ENCODE measurements around the gene RAB10. TPM values are rescaled to one million over a fixed set of nuclear protein-coding genes. Genes with fewer than 3 reads are reported as not detected.
"Not testable (repeated sequence)": the region's sequence is repeated elsewhere in the genome, so short reads cannot be mapped to it uniquely, and the experiment has no call there.

Gene RAB10
- polyA plus RNA-seq, 3 donors: 172 to 177 (median 175) TPM

DNA sequence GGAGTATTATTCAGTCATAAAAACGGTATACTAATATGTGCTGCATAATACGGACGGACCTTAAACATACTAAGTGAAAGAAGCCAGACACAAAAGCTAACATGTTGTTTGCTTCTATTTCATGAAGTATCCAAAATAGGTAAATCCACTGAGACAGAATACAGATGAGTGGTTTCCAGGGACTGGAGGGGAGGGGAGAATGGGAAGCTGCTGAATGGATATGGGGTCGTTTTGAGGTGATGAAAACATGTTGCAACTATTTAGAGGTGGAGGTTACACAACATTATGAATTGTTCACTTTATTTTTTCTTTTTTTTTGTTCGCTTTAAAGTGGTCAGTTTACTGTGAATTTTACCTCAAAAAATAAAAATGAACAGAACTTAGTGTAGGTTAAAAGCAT, 52.9 kb downstream of the RAB10 start:
- no peak for DNase-seq (ENCODE audit: low read depth in 3 of 3, low spot score in 2 of 3)

DNA sequence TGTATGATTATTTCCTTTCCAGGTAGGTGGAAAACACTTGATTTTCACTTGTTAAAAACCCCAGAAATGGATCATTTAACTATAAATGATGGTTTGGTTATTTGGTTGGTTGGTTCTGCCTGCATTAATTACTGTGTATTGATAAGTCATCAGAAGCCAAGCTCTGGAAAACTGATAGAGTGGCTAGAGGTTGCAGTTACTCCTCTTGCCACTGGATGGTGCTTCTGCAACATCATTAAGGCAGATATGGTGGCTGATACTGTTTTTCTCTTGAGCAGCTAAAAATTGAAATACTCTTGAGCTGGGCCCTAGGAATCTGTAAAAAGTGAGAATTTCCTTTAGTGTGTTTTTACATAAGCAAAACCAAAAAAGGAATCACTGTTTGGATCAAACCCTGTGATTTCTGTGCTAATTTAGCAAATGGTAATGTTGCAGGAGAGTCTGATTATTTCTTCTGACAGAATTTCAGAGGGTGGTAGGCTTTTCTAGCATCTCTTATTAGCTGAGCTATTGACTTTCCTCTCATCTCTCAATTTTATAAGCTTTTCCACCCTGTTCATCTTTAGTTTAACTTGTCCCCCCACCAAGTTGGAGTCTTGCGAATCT, 54.3 kb downstream of the RAB10 start:
- no peak for DNase-seq (ENCODE audit: low read depth in 3 of 3, low spot score in 2 of 3)

DNA sequence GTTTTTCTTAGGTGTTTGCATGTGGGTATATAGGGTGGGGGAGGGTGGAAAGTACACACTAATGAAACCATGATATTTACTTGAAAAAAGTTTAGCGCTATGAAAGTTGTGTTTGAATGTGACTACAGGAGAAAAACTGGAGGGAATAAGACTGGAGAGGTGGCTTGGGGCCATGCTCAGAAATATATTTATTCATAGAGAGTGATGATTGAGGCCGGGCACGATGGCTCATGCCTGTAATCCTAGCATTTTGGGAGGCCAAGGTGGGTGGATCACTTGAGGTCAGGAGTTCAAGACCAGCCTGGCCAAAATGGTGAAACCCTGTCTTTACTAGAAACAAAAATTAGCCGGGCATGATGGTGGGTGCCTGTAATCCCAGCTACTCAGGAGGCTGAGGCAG, 55.0 kb downstream of the RAB10 start:
- not testable (repeated sequence) for DNase-seq (ENCODE audit: low read depth in 3 of 3, low spot score in 2 of 3)

DNA sequence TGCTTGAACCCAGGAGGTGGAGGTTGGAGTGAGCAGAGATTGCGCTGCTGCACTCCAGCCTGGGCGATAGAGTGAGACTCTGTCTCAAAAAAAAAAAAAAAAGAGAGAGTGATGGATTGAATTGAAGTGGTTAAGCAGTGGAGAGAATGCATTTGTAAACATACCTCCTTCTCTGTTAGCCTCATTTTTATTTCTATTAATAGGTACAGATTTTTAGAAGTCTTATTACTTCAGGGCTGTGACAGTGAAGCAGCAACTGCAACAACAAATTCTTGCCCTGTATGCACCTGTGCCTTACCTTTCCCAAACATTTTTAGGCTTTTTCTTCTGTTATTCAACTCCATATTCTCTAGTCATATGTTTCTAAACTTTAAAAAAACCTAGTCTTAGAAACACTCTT, 55.5 kb downstream of the RAB10 start:
- DNase-seq (ENCODE audit: low read depth in 3 of 3, low spot score in 2 of 3): no peak

DNA sequence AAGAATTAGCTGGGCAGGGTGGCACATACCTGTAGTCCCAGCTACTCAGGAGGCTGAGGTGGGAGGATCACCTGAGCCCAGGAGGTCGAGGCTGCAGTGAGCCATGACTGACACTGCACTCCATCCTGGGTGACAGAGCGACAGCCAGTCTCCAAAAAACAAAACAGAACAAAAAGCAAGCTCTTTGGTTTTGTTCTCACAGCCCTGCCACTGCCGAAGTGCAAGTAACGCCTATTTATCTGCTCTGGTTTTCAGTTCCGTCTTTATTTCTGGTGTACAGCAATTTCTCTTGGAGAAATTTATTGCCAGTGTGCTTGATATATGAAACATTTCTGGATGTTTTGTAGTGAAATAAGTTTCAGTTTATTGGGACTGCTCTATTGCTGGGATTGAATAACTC, 61.9 kb downstream of the RAB10 start:
- no peak for DNase-seq (ENCODE audit: low read depth in 3 of 3, low spot score in 2 of 3)

DNA sequence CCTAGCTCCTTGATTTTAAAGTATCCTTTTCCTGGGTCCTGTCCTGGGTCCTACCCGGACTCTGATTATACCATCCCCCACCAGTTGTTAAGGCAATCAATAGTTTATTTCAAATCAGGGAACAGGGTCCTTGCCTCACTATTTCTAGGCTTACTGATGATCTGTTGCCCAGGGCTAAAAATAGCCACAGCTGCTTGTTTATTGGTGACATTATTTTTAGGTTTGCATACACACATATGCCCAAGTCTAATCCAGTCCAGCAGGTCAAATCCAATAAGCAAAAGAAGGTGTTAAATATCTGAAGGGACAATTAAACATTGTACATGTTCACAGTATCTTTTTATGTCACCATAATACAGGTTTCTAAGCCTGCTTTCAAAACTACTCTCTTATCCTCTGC, 66.0 kb downstream of the RAB10 start:
- DNase-seq (ENCODE audit: low read depth in 3 of 3, low spot score in 2 of 3): no peak

DNA sequence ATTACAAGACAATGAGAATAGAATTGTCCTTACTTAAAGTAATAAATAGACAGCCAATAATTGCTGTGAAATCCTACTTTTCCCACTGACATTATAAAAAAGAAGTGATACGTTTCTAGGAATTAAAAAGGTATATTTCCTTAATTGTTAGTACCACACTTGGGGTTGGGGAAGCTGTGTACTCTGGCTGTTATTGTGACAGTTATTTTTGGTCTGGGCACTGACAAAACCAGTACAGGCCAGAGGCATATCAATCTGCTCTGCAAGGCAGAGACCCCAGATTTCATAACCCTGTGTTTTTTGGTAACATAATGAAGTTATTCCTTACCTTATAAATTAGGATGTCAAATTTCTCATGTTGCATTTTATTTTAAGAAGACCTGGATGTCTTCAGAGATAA, 66.5 kb downstream of the RAB10 start:
- no peak for DNase-seq (ENCODE audit: low read depth in 3 of 3, low spot score in 2 of 3)

DNA sequence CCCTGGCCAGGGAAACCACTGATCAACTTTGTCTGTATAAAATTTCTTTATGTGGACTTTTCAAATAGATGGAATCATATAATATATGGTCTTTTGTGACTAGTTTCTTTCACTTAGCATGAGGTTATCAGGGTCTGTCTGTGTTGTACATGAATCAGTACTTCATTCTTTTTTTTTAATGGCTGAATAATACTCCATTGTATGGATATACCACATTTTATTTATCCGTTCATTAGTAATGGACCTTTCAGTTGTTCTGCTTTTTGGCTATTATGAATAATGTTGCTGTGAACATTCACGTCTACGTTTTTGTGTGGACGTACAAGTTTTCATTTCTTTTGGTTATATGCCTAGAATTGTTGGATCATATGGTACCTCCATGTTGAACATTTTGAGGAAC, 69.9 kb downstream of the RAB10 start:
- DNase-seq (ENCODE audit: low read depth in 3 of 3, low spot score in 2 of 3): no peak

DNA sequence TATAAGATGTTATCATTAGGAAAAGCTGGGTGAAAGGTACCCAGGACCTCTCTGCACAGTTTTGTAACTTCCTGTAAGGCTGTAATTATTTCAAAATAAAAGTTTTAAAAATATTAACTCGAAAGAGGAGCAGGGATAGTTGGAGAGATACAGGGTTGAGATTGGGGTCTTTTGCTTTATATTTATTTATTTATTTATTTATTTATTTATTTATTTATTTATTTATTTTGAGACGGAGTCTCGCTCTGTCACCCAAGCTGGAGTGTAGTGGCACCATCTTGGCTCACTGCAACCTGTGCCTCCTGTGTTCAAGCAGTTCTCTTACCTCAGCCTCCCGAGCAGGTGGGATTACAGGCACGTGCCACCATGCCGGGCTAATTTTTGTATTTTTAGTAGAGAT, 74.8 kb downstream of the RAB10 start:
- not testable (repeated sequence) for DNase-seq (ENCODE audit: low read depth in 3 of 3, low spot score in 2 of 3)

DNA sequence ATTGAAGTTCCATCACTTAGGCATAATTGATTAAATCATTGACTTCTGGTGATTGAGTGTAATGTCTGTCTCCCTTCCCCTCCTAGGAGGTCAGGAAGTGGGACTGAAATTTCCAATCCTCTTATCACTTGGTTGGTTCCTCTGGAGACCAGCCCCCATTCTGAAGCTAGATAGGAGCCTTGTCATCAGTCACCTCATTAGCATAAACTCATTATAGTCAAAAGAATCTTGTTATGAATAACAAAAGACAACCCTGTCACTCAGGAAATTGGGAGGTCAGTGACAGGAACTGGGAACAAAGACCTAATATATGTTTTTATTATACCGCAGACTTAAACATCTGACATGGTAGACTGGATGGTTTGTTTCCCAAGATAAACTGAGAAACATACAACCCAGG, 78.3 kb downstream of the RAB10 start:
- no peak for DNase-seq (ENCODE audit: low read depth in 3 of 3, low spot score in 2 of 3)

DNA sequence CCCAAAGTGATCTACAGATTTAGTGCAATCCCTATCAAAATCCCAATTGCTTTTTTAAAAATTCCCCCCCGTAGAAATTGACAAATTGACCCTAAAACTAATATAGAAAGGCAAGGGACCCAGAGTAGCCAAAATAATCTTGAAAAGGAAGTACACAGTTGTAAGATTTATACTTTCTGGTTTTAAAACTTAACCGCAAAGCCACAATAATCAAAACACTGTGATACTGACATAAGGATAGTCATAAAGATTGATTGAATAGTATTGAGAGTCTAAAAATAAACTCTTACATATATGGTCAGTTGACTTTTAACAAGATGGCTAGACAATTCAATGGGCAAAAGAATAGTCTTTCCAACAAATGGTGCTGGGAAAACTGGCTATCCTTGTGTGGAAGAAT, 80.3 kb downstream of the RAB10 start:
- DNase-seq (ENCODE audit: low read depth in 3 of 3, low spot score in 2 of 3): no peak

DNA sequence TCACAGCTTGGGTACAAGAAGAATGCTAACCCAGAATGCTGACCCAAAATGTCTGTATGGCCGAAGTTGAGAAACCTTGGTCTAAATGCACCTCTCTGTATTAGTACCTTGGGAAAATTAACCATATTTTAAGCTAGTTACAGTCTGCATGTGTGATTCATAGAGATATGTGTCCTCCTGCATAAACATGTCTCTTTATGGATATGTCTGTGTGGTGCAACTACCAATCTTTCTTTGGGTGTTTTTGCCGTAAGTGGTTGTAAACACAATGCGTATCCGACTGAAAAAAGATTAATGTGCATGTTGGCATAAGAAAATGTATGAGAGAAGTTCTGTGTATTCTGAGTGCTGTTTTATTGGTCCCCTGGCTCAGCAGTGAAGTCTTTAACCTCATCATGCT, 84.8 kb downstream of the RAB10 start:
- no peak for DNase-seq (ENCODE audit: low read depth in 3 of 3, low spot score in 2 of 3)

DNA sequence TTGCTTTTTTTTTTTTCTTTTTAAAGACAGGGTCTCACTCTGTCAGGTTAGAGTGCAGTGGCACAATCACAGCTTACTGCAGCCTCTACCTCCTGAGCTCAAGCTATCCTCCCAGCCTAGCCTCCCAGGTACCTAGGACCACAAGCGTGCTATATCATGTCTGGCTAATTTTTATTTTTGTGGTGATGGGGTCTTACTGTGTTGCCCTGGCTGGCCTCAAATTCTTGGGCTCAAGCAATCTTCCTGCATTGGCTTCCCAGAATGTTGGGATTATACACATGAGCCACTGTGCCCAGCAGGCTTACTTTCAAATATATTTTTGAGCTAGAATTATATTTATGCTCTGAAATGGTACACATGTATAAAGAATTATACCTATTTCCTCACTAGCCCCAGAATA, 85.6 kb downstream of the RAB10 start:
- DNase-seq (ENCODE audit: low read depth in 3 of 3, low spot score in 2 of 3): no peak

DNA sequence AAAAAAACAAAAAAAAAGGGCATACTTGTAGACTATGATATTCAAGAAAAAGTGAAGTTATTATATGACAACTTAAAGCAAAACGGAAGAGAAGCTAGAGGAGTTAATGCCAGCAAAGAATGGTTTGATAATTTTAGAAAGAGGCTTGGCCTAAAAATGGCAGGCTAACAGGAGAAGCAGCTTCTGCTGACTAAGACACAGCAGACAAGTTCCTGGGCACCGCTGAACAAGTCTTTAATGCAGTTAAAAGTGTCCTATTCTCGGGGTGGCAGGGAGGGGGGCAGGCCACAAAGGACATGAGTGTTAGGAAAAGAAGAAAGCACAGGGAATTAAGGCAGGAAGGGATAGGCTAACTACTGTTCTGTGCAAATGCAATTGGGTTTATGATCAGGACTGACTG, 88.7 kb downstream of the RAB10 start:
- no peak for DNase-seq (ENCODE audit: low read depth in 3 of 3, low spot score in 2 of 3)

DNA sequence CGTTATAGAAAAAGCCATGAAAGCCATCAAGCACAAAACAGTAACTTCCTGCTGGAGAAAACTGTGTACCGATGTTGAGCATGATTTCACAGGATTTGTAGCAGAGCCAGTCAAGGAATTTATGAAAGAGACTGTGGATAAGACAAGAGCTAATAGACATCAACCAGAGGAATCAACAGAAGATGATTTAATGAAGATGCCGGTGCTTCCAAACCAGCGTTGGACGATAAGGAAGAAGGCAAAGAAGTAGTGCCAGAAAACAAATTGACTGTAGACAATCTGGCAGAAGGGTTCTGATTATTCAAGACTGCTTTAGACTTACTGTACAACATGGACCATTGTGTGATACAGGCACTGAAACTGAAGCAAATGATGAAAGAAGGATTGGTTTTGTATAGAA, 89.5 kb downstream of the RAB10 start:
- no peak for DNase-seq (ENCODE audit: low read depth in 3 of 3, low spot score in 2 of 3)

DNA sequence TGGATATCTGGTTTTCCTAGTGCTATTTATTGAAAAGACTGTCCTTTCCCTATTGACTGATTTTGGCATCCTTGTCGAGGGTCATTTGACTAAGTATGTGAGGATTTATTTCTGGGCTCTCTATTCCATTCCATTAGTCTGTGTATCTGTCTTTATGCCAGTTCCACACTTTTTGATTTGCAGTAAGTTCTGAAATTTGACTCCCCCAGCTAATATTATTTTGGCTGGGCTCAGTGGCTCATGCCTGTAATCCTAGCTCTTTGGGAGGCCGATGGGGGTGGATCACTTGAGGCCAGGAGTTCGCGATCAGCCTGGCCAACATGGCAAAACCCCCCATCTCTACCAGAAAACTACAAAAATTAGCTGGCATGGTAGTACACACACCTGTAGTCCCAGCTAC, 92.2 kb downstream of the RAB10 start:
- no peak for DNase-seq (ENCODE audit: low read depth in 3 of 3, low spot score in 2 of 3)

DNA sequence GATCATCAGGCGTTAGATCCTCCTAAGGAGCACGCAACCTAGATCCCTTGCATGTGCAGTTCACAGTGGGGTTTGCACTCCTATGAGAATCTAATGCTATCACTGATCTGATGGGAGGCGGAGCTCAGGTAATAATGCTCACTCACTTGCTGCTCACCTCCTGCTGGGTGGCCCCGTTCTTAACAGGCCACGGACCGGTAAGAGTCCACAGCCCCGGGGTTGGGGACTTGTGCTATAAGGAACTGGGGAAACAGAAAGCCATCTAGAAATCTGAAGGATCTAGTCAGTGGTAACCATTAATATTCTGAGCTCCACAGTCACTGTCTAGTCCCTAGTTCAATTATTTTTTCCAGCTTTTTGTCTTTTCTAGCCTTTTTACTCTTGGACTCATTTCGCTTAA, 94.3 kb downstream of the RAB10 start:
- DNase-seq (ENCODE audit: low read depth in 3 of 3, low spot score in 2 of 3): no peak

DNA sequence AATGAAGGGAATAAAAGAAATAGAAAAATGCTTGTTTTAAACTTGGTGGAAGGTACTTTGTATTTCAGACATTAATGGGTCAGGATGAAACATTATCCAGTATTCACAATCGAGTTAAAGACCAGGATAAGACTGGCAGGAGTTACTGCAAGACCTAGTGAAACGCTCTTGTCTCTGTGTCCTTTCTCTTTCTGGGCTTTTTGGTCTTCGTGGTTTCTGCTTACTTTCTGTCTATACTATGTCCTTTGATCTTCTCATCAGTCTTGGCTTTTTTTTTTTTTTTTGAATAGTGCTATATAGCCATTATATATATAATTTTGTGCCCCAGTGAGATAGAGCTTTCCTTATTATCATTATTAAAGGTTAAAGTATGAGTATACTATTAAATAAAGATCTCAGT, 96.9 kb downstream of the RAB10 start:
- no peak for DNase-seq (ENCODE audit: low read depth in 3 of 3, low spot score in 2 of 3)

DNA sequence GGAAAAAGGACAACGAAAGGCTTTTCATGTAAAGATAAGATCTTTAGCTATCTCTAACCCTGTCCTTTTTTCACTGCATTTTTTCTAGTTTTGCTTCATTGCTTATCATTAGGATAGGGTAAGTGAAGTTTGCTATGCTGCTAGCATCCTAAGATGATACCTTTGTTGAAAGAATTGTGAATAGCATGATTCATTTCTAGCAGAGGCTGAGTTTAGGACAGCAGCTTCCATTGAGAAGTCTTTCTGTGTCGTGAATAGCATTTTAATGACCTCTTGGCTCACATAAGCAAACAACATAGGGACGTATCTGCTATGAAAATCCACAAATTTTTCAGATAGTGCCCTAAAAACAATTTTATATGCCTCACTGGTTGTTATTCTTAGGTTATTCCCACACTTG, 102.6 kb downstream of the RAB10 start:
- no peak for DNase-seq (ENCODE audit: low read depth in 3 of 3, low spot score in 2 of 3)

DNA sequence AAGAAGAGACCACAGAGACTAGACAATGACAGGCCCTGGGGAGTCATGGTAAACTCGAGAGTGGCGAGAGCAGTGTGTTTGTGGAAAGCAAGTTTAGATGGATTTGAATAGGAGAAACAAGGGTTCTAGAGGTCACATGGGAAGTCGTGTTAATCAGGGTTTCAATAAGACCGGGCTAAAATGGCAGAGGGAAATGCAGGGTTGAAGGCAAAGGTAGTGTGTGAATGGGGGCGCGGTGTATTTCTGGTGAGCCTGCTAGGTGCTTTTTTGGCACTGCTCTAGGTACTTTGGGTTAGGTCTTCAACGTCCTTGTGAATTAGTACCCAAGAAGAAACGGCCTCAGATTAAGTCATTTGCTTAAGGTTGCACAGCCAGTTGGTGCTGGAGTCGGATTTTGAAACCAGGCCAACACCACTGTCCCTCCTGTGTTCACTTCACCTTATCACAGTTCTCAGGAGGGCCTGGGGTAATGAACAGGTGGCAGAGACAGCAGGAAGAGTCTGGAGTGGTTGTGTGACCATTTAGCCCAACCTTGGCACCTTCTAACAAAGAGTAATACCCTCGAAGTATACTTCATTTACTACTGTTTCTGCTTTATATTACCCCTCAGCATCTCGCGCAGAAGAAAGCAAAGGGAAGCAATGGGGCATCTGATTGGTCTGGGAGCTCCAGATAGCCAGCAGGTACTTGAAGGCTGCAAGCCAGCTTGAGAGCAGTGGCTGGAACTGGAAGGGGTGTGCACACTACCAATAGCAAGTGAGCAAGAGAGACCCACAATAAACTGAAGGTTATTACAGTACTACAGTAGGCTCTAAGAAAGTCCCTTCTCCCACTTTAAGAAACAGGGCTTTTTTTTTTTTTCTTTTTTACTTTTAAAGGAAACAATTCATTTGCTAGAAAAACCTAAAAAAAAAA, 105.6 kb downstream of the RAB10 start:
- no peak for DNase-seq (ENCODE audit: low read depth in 3 of 3, low spot score in 2 of 3)

DNA sequence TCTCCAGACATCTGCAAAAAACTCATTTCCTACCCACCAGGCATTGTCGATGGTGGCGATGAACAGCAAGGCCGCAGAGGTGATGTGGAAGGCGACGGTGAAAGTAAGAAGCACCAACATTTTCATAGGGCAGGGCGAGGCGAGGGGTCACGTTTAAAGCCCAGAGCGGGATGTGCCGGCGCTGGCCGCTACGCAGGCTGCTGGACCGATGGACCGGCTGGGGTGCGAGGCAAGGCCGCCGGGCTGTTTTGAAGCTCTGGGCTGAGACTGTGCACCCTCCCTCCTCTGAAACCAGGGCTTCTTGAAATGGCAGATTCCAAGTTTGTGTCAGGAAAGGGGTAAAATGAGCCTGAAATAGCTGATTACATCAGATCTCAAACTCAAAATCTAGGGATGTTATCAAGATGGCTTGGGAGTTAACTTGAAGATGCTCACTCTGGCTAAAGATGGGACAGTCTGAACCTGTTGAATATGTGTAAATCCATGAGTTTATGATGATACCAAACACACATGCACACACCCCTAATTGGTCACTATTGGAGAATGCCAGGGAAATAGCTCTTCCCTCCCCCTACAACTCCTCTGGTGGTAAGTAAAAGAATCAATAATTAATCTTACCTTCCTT, 107.4 kb downstream of the RAB10 start:
- no peak for DNase-seq (ENCODE audit: low read depth in 3 of 3, low spot score in 2 of 3)

DNA sequence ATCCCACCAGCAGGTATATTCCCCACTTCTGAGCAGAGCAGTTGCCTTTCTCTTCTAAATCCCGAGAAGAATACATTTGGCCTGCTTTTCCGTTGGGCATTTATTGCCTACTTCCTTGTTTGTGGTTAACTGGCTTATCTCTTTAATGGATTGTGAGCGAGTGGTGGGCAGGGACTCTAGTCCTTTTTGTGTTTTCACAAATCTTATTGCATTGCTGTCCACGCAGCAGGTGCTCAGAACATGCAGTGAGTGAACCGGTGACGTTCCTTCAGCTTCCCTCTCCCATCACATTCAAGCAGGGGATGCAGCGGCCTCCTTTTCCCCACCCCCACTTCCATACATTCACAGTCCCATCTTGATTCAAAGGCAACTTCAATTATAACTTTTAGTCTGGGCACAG, 110.1 kb downstream of the RAB10 start:
- no peak for DNase-seq (ENCODE audit: low read depth in 3 of 3, low spot score in 2 of 3)

Data from right renal cortex interstitium (tissue), 3 donors.